Coronary artery (tissue), 2 donors: ENCODE data around the gene ZNF90.
"Not testable (repeated sequence)": the region's sequence is repeated elsewhere in the genome, so short reads cannot be mapped to it uniquely, and the experiment has no call there.

Experiments used
- DNase-seq: peaks from one replicate; pipeline ENCODE4 v3.0.0-alpha.2; 2017; ENCODE audit warnings: low spot score
- H3K27ac ChIP-seq, 2 donors: fragments of 200-600 bp; sonication (generic); one replicate each; pipeline ENCODE4 v1.5.1; 2016 to 2019
- H3K4me3 ChIP-seq: fragments of 200-600 bp; sonication (generic); 2 replicates; pipeline ENCODE4 v1.5.1; 2016; ENCODE audit warnings: mild to moderate bottlenecking, moderate library complexity
- CTCF ChIP-seq: fragments of 200-600 bp; sonication (generic); IDR thresholded peaks from one replicate; pipeline ENCODE4 v1.5.1; 2019; ENCODE audit warnings: antibody characterized with exemption

The ZNF90 gene

GRCh38 chr19:20051841-20052768, 25.7 kb upstream of the ZNF90 start:
- no peak for TF ChIP-seq CTCF
- peak; percentile 97 for DNase-seq
- H3K4me3 ChIP-seq: peak overlapping the region; percentile 87
- H3K27ac ChIP-seq: peak overlapping the region; percentile 50 to 83

DNA sequence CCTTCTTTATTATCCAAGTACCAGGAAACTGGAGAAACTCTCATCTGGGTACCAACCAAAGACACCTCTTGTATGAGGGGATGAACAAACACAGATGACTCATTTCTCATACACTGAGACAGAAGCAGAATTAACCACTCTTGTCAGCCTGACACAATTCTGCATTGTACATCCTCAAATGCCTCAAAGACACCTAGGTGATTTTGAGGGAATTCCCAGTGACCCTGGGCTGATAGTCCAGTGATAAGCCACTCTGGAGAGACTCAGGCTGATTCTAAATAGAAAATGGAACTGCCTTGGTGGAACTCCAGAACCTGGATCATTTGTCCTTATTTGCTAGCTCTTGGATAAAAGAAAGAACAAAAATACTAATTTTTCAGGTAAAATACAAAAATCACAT, 19.1 kb upstream of the ZNF90 start:
- not testable (repeated sequence) for DNase-seq, H3K4me3 ChIP-seq

DNA sequence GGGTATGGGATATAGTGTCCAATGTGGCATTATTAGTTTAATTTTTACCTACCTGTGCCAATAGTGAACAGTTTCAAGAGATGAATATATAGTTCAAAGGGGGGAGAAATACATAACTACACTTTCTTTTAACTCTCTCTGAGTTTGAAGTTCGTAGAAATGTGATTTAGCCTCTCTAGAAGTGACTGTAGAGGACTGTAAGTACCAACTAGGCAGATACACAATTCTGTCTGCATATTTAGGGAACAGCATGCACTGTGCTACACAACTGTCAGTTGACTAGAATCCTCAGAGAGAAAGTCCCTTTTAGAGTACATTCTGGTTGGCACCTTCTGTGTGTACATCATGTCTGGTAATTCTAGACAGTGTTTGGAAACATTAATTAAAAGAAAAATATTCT, 17.5 kb upstream of the ZNF90 start:
- no peak for TF ChIP-seq CTCF
- Histone ChIP-seq H3K27ac (no peak overlapping the region), H3K4me3 (no peak overlapping the region)
- no peak for DNase-seq

More for the DNA sequence above, 19.1 kb upstream of the ZNF90 start:
- H3K27ac ChIP-seq: not testable (repeated sequence)

- no peak overlapping the region for H3K27ac ChIP-seq
- DNase-seq: no peak
These were observed 10.9 kb upstream of the ZNF90 start for GRCh38 chr19:20066861-20067260.

DNA sequence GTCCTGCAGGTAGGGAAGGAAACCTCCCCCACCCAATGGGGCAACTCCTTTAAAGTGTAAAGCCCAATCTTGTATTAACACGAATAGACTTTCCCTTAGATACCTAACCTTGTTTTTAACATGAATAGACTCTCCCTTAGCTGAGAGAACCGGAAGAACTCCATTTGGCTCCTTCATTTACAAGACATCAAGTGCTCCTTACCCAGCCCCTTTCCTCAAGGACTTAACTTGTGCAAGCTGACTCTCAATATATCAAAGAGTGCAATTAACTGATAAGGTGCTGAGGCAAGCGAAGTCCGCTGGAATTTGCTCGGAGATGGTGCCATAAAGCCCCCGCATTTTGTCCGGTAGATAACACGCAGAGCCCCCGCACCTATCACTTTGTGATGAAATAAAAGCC, 9.9 kb upstream of the ZNF90 start:
- no peak for DNase-seq
- H3K4me3 ChIP-seq: no peak overlapping the region
- TF ChIP-seq CTCF: no peak
- no peak overlapping the region for H3K27ac ChIP-seq

More at GRCh38 chr19:20066861-20067260, 10.9 kb upstream of the ZNF90 start:
- no peak for TF ChIP-seq CTCF
- no peak overlapping the region for H3K4me3 ChIP-seq

DNA sequence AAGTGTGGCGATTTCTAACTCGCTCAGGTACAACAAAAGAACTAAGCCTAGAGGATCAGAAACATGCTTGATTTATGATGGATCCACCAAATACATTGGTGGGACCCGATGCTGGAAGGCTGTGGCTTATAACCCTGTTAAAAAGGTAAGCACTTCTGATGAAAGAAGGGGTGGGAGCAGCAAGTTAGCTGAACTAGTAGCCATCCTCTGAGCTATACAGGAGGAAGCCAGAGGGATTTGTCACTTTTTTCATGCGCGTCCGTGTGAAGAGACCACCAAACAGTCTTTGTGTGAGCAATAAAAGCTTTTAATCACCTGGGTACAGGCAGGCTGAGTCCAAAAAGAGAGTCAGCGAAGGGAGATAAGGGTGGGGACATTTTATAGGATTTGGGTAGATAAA, 9.2 kb upstream of the ZNF90 start:
- H3K27ac ChIP-seq, H3K4me3 ChIP-seq, DNase-seq: not testable (repeated sequence)

- DNase-seq: no peak
- no peak for TF ChIP-seq CTCF
- no peak overlapping the region for H3K4me3 ChIP-seq
- no peak overlapping the region for H3K27ac ChIP-seq
These were observed 7.1 kb upstream of the ZNF90 start for GRCh38 chr19:20070691-20071090.

DNA sequence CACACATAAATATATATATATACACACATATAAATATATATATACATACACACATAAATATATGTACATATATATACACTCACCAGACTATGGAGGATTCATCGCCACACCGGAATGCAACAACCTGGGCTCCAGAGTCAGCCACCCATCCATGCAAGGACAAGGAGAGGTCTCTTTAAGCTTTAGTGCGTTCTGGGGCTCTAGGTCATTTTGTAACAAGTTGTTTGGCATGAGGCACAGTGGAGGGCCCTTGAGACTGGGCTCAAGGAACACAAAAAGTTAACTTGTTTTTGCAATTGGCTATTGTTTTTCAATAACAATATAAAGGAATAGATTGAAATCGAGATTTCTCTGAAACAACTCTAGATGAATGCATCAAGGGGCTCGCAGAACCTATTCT, 4.9 kb upstream of the ZNF90 start:
- no peak overlapping the region for H3K27ac ChIP-seq
- no peak for TF ChIP-seq CTCF
- DNase-seq: no peak
- no peak overlapping the region for H3K4me3 ChIP-seq
